Measurements from ENCODE around the gene SECISBP2L.
A peak's percentile ranks its signal among the peaks of the same experiment; 100 is the strongest.

Gene SECISBP2L

DNA sequence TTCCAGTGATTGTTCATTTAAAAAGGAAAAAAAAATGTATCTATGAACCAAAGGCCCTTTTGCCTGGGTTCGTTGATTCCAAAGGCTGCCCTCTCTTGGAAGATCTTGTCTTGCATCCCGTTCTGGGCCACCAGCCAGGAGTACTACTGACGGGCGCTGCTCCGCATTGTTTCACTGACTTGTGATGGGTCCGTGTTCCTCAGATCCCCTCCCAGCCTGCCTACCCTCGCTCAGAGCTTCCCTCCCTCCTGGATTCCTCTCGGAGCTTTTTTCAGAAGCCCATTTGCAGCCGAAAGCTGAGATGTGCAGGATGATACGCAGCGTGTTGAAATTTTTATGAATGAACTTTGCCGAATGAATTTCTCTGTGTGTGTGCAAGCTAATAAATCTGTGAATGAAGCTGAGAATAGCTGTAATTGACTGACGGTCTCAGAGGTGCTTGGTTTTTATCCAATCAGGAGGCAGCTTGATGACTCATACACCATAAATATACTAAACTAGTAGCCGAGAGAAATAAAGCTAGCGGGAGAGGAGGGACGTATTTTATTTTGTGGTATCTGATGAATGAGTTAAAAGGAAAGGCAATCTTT, 82.6 kb downstream of the SECISBP2L start, which contains the start of gene SHC4:
Gene SHC4, minus strand, starts transcription at position 396 of the 590 bp plus-strand sequence. CDS start 904 bp downstream, outside the sequence.
- Histone ChIP-seq H3K4me1 (ENCODE audit: control insufficient read depth in 1 of 2, insufficient read depth in 1 of 2, low read depth in 1 of 2, low read length in 1 of 2) (peaks cover 18 to 26% of the 10 kb centered on the region in 2 experiments), H3K4me3 (ENCODE audit: low read depth in 1 of 2, low read length in 1 of 2) (peak within 1 kb of the TSS; percentile 30 to 47), H3K27me3 (peaks cover 78% of the 10 kb centered on the region), H3K36me3 (no peaks in the 10 kb centered on the region), H3K27ac (no peak within 1 kb of the TSS), H3K9me3 (no peaks in the 10 kb centered on the region)
- TF ChIP-seq, protein P1, sequence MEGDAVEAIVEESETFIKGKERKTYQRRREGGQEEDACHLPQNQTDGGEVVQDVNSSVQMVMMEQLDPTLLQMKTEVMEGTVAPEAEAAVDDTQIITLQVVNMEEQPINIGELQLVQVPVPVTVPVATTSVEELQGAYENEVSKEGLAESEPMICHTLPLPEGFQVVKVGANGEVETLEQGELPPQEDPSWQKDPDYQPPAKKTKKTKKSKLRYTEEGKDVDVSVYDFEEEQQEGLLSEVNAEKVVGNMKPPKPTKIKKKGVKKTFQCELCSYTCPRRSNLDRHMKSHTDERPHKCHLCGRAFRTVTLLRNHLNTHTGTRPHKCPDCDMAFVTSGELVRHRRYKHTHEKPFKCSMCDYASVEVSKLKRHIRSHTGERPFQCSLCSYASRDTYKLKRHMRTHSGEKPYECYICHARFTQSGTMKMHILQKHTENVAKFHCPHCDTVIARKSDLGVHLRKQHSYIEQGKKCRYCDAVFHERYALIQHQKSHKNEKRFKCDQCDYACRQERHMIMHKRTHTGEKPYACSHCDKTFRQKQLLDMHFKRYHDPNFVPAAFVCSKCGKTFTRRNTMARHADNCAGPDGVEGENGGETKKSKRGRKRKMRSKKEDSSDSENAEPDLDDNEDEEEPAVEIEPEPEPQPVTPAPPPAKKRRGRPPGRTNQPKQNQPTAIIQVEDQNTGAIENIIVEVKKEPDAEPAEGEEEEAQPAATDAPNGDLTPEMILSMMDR (IDR thresholded peaks at IDR 0.05) = no peak

- no peaks in the 10 kb centered on the region for H3K9me3 ChIP-seq
- TF ChIP-seq, protein P1 (IDR thresholded peaks at IDR 0.05) = no peak
- peaks cover 18 to 26% of the 10 kb centered on the region in 2 experiments for H3K4me1 ChIP-seq (ENCODE audit: control insufficient read depth in 1 of 2, insufficient read depth in 1 of 2, low read depth in 1 of 2, low read length in 1 of 2)
- no peaks in the 10 kb centered on the region for H3K36me3 ChIP-seq
- no peak overlapping the region for H3K27ac ChIP-seq
- peaks cover 85% of the 10 kb centered on the region for H3K27me3 ChIP-seq
- peak overlapping the region; percentile 30 to 47 for H3K4me3 ChIP-seq (ENCODE audit: low read depth in 1 of 2, low read length in 1 of 2)
Measured at GRCh38 chr15:48962662-48963523, 83.4 kb downstream of the SECISBP2L start.

DNA sequence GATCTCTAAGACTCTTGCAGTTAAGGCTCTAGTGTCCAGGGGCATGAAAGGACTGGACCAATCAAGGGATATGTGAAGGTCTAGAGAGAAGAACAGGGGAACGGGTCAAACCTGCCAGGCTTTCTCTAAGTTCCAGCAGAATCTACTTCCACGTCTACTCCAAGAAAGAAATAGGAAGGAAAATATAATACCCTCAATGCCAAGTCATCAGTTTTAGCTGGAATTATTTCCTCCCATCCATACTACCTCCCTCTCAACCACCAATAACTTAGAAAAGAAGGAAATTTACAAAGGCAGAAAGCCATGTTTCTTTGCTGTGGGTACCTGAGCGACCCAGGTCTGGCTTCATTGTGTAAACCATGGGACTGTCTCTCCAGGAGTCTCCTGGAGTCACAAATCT, 90.3 kb downstream of the SECISBP2L start:
- no peaks in the 10 kb centered on the region for H3K4me1 ChIP-seq (ENCODE audit: control insufficient read depth in 1 of 2, insufficient read depth in 1 of 2, low read depth in 1 of 2, low read length in 1 of 2)
- no peaks in the 10 kb centered on the region for H3K9me3 ChIP-seq
- H3K4me3 ChIP-seq (ENCODE audit: low read depth in 1 of 2, low read length in 1 of 2) = no peak overlapping the region
- H3K27me3 ChIP-seq = peaks cover 26% of the 10 kb centered on the region
- H3K27ac ChIP-seq = no peak overlapping the region
- H3K36me3 ChIP-seq = no peaks in the 10 kb centered on the region
- TF ChIP-seq, protein P1 (IDR thresholded peaks at IDR 0.05) = no peak

DNA sequence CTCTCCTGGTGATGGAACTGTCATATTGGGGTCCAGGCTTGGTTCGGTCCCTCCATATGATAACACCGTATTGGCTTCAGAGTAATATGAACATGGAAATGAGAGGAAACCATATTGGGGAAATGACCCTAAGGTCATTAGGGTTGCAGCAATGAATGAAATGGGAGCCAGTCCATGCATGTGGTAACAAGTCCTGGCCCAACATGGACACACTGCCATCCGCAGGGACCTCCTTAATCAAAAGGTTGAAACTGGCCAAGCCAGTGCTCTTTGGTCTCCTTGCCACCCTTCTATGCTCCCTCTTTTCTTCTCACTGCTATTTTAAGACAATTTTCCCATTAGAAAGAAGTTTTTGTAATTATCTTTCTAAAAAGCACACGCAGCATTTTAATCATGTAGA, 90.9 kb downstream of the SECISBP2L start:
- H3K27ac ChIP-seq = no peak overlapping the region
- no peak overlapping the region for H3K4me3 ChIP-seq (ENCODE audit: low read depth in 1 of 2, low read length in 1 of 2)
- no peaks in the 10 kb centered on the region for H3K9me3 ChIP-seq
- no peaks in the 10 kb centered on the region for H3K4me1 ChIP-seq (ENCODE audit: control insufficient read depth in 1 of 2, insufficient read depth in 1 of 2, low read depth in 1 of 2, low read length in 1 of 2)
- H3K27me3 ChIP-seq = peaks cover 24% of the 10 kb centered on the region
- H3K36me3 ChIP-seq = no peaks in the 10 kb centered on the region
- TF ChIP-seq, protein P1 (IDR thresholded peaks at IDR 0.05) = no peak

DNA sequence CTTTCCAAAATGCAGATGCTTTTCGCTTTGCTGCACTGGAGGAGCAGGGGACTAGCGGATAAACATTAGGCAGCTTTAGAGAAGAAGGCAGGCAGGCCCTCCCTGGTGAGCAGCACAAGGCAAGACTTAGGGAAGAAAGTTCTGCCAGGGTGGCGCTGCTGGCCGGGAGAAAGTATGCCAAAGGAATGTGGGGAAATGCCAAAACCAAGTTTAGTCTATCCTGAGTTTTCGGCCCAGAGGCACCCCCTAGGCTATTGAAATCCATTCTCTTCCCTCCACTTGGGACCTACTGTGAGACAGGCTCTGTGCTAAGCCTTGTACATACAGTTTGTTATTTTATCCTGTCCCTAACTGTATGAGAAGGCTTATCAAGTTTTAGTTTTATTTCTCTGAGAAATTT, 91.7 kb downstream of the SECISBP2L start:
- Histone ChIP-seq H3K4me1 (ENCODE audit: control insufficient read depth in 1 of 2, insufficient read depth in 1 of 2, low read depth in 1 of 2, low read length in 1 of 2) (no peaks in the 10 kb centered on the region), H3K9me3 (no peaks in the 10 kb centered on the region), H3K4me3 (ENCODE audit: low read depth in 1 of 2, low read length in 1 of 2) (no peak overlapping the region), H3K36me3 (no peaks in the 10 kb centered on the region), H3K27me3 (peaks cover 16% of the 10 kb centered on the region), H3K27ac (no peak overlapping the region)
- TF ChIP-seq, protein P1 (IDR thresholded peaks at IDR 0.05) = no peak
